H1 (cell line): ENCODE results near the gene SPDYE5.

ENCODE experiments used
- CTCF ChIP-seq, 3 experiments: IDR thresholded peaks; 1 replicate in 2 of 3; 2 replicates in 1 of 3; pipeline versions ENCODE4 v1.5.1 to v1.6.1; 2011; ENCODE audit warnings: low read length in 3 of 3, mild to moderate bottlenecking in 3 of 3, inconsistent platforms in 2 of 3, low read depth in 1 of 3, moderate library complexity in 1 of 3; ENCODE audit not compliant: insufficient read depth in 1 of 3; ENCODE audit errors: control extremely low read depth in 1 of 3
- JUND ChIP-seq: IDR thresholded peaks from 2 replicates; pipeline ENCODE4 v1.6.1; 2011; ENCODE audit warnings: mild to moderate bottlenecking, improper control_type of control experiment, low read length

GRCh38 chr7:75532639-75533038, 40.5 kb downstream of the SPDYE5 start:
- TF ChIP-seq CTCF (IDR thresholded peaks at IDR 0.05; ENCODE audit: control extremely low read depth in 1 of 3, insufficient read depth in 1 of 3, low read depth in 1 of 3, low read length in 3 of 3) (no peak), JUND (no peak)
